Measurements from ENCODE around the gene CATSPERE.

The CATSPERE gene

GRCh38 chr1:244614113-244614836, 153.2 kb downstream of the CATSPERE start:
- no peak for TF ChIP-seq FOXM1 (IDR thresholded peaks at IDR 0.05; ENCODE audit: borderline replicate concordance, low read depth)
- no peak for TF ChIP-seq TAF1 (IDR thresholded peaks at IDR 0.05; ENCODE audit: low read depth)
- no peak for TF ChIP-seq USF1 (IDR thresholded peaks at IDR 0.05)
- no peak for TF ChIP-seq TCF12 (IDR thresholded peaks at IDR 0.05; ENCODE audit: low read depth)
- no peak for TF ChIP-seq EGR1 (IDR thresholded peaks at IDR 0.05)
- no peak for TF ChIP-seq ZBTB7A (IDR thresholded peaks at IDR 0.05; ENCODE audit: low read depth)
- TF ChIP-seq NFIC (IDR thresholded peaks at IDR 0.05): no peak
- TF ChIP-seq CREB1 (IDR thresholded peaks at IDR 0.05; ENCODE audit: low read depth): no peak
- no peak for TF ChIP-seq REST (IDR thresholded peaks at IDR 0.05; ENCODE audit: low read depth)
- TF ChIP-seq EP300 (IDR thresholded peaks at IDR 0.05; ENCODE audit: borderline replicate concordance): no peak
- no peak for TF ChIP-seq CEBPB (IDR thresholded peaks at IDR 0.05)
- TF ChIP-seq MAX (IDR thresholded peaks at IDR 0.05): no peak
- TF ChIP-seq RAD21 (IDR thresholded peaks at IDR 0.05; ENCODE audit: low read depth): no peak
- no peak for TF ChIP-seq TEAD4 (IDR thresholded peaks at IDR 0.05)
- no peak for TF ChIP-seq YY1 (IDR thresholded peaks at IDR 0.05; ENCODE audit: low read depth)

- TF ChIP-seq USF1 (IDR thresholded peaks at IDR 0.05) (no peak), YY1 (IDR thresholded peaks at IDR 0.05; ENCODE audit: low read depth) (no peak), ZBTB7A (IDR thresholded peaks at IDR 0.05; ENCODE audit: low read depth) (no peak), TAF1 (IDR thresholded peaks at IDR 0.05; ENCODE audit: low read depth) (no peak), EGR1 (IDR thresholded peaks at IDR 0.05) (no peak), NFIC (IDR thresholded peaks at IDR 0.05) (no peak), TCF12 (IDR thresholded peaks at IDR 0.05; ENCODE audit: low read depth) (no peak), MAX (IDR thresholded peaks at IDR 0.05) (no peak), REST (IDR thresholded peaks at IDR 0.05; ENCODE audit: low read depth) (no peak), RAD21 (IDR thresholded peaks at IDR 0.05; ENCODE audit: low read depth) (no peak), EP300 (IDR thresholded peaks at IDR 0.05; ENCODE audit: borderline replicate concordance) (no peak), CEBPB (IDR thresholded peaks at IDR 0.05) (no peak)
These were observed 153.8 kb downstream of the CATSPERE start for GRCh38 chr1:244614879-244615278.

- no peak for TF ChIP-seq CEBPB (IDR thresholded peaks at IDR 0.05)
- no peak for TF ChIP-seq MAX (IDR thresholded peaks at IDR 0.05)
- no peak for TF ChIP-seq TCF12 (IDR thresholded peaks at IDR 0.05; ENCODE audit: low read depth)
- TF ChIP-seq REST (IDR thresholded peaks at IDR 0.05; ENCODE audit: low read depth): no peak
- TF ChIP-seq ZBTB7A (IDR thresholded peaks at IDR 0.05; ENCODE audit: low read depth): no peak
- no peak for TF ChIP-seq YY1 (IDR thresholded peaks at IDR 0.05; ENCODE audit: low read depth)
- no peak for TF ChIP-seq FOXM1 (IDR thresholded peaks at IDR 0.05; ENCODE audit: borderline replicate concordance, low read depth)
- TF ChIP-seq RAD21 (IDR thresholded peaks at IDR 0.05; ENCODE audit: low read depth): no peak
- no peak for TF ChIP-seq NFIC (IDR thresholded peaks at IDR 0.05)
These were observed 154.2 kb downstream of the CATSPERE start for GRCh38 chr1:244615301-244615700.

GRCh38 chr1:244626709-244627108, 165.6 kb downstream of the CATSPERE start:
- TF ChIP-seq EGR1 (IDR thresholded peaks at IDR 0.05) (no peak), TAF1 (IDR thresholded peaks at IDR 0.05; ENCODE audit: low read depth) (no peak), REST (IDR thresholded peaks at IDR 0.05; ENCODE audit: low read depth) (no peak), FOXM1 (IDR thresholded peaks at IDR 0.05; ENCODE audit: borderline replicate concordance, low read depth) (no peak), USF1 (IDR thresholded peaks at IDR 0.05) (no peak), ZBTB7A (IDR thresholded peaks at IDR 0.05; ENCODE audit: low read depth) (no peak), TEAD4 (IDR thresholded peaks at IDR 0.05) (no peak), YY1 (IDR thresholded peaks at IDR 0.05; ENCODE audit: low read depth) (no peak), RAD21 (IDR thresholded peaks at IDR 0.05; ENCODE audit: low read depth) (no peak), MAX (IDR thresholded peaks at IDR 0.05) (no peak), CEBPB (IDR thresholded peaks at IDR 0.05) (no peak), CREB1 (IDR thresholded peaks at IDR 0.05; ENCODE audit: low read depth) (no peak), NFIC (IDR thresholded peaks at IDR 0.05) (no peak), TCF12 (IDR thresholded peaks at IDR 0.05; ENCODE audit: low read depth) (no peak), EP300 (IDR thresholded peaks at IDR 0.05; ENCODE audit: borderline replicate concordance) (no peak)

All from Ishikawa (cell line).